Bronchial epithelial cell (primary cell): ENCODE measurements around the gene CCDC93. TPM values are rescaled to one million over a fixed set of nuclear protein-coding genes. Genes with fewer than 3 reads are reported as not detected.

ENCODE experiments used
- DNase-seq: peaks from one replicate; pipeline ENCODE4 v3.0.0-alpha.2; 2010; ENCODE audit warnings: low read depth
- FAIRE-seq: peaks from 2 replicates; lab custom pipeline; 2011; peaks lifted over from hg19 to GRCh38; lab: Jason Lieb, UNC
- H3K27me3 ChIP-seq: 2 replicates; pipeline ENCODE4 v1.5.1; 2011; ENCODE audit warnings: low read length; ENCODE audit not compliant: control insufficient read depth, insufficient read depth
- H3K36me3 ChIP-seq: 2 replicates; pipeline ENCODE4 v1.5.1; 2011; ENCODE audit warnings: low read length; ENCODE audit not compliant: control insufficient read depth, insufficient read depth
- H3K4me3 ChIP-seq: 2 replicates; pipeline ENCODE4 v1.5.1; 2011; ENCODE audit warnings: mild to moderate bottlenecking, low read depth, low read length, control low read depth
- CTCF ChIP-seq: IDR thresholded peaks from 2 replicates; pipeline ENCODE4 v1.5.1; 2011; ENCODE audit warnings: mild to moderate bottlenecking, moderate library complexity, low read length, control low read depth, inconsistent platforms; ENCODE audit not compliant: insufficient read depth, severe bottlenecking
- total RNA-seq: library from RNA; depleted of rRNA; stranded (reverse); fragments of >200 nt; gene quantifications from 2 replicates; pipeline ENCODE4 v1.2.1, GENCODE V29; 2014

The CCDC93 gene
- 21.3 and 23.7 TPM in 2 replicates for total RNA-seq

GRCh38 chr2:118013724-118014491 lies at the start of gene CCDC93:
Gene CCDC93 (minus strand): TSS chr2:118014070. CDS start chr2:118013995, 75 bp downstream.
- peaks cover 2% of the 10 kb centered on the region for H3K36me3 ChIP-seq
- FAIRE-seq (no peak), DNase-seq (peak; percentile 76)
- peak within 1 kb of the TSS; percentile 97 for H3K4me3 ChIP-seq
- TF ChIP-seq CTCF, result no peak
- no peaks in the 10 kb centered on the region for H3K27me3 ChIP-seq

GRCh38 chr2:118062669-118063068 lies 48.8 kb upstream of the CCDC93 start:
- no peaks in the 10 kb centered on the region for H3K27me3 ChIP-seq
- no peak for TF ChIP-seq CTCF
- no peak overlapping the region for H3K4me3 ChIP-seq
- H3K36me3 ChIP-seq, result no peaks in the 10 kb centered on the region
- FAIRE-seq (no peak), DNase-seq (no peak)

- no peak for FAIRE-seq
- H3K27me3 ChIP-seq, result no peaks in the 10 kb centered on the region
- no peak for TF ChIP-seq CTCF
These were observed 48.2 kb upstream of the CCDC93 start for GRCh38 chr2:118062048-118062447.

GRCh38 chr2:118061135-118061955 lies 47.5 kb upstream of the CCDC93 start:
- Histone ChIP-seq H3K27me3 (no peaks in the 10 kb centered on the region), H3K36me3 (no peaks in the 10 kb centered on the region), H3K4me3 (no peak overlapping the region)
- TF ChIP-seq CTCF, result peak; percentile 52
- DNase-seq (peak; percentile 64), FAIRE-seq (no peak)

More at GRCh38 chr2:118062048-118062447, 48.2 kb upstream of the CCDC93 start:
- Histone ChIP-seq H3K4me3 (no peak overlapping the region), H3K36me3 (no peaks in the 10 kb centered on the region)
- DNase-seq, result no peak

GRCh38 chr2:118059919-118060478 lies 46.1 kb upstream of the CCDC93 start:
- DNase-seq, result no peak
- H3K36me3 ChIP-seq, result no peaks in the 10 kb centered on the region

More at GRCh38 chr2:118059919-118060478, 46.1 kb upstream of the CCDC93 start:
- no peak for FAIRE-seq
- H3K4me3 ChIP-seq, result no peak overlapping the region
- no peaks in the 10 kb centered on the region for H3K27me3 ChIP-seq
- TF ChIP-seq CTCF, result no peak
